ENCODE data around the gene ARFGEF2. TPM values are rescaled to one million over a fixed set of nuclear protein-coding genes. Genes with fewer than 3 reads are reported as not detected.

Gene ARFGEF2
- total RNA-seq, 1 donor from 2014 or later = 38.9 TPM

- TF ChIP-seq CTCF (IDR thresholded peaks at IDR 0.05; ENCODE audit: insufficient read depth, low read length, poor library complexity, severe bottlenecking) = no peak
- Histone ChIP-seq H3K4me3 (ENCODE audit: low read depth, low read length) (no peak overlapping the region), H3K36me3 (ENCODE audit: control insufficient read depth, insufficient read depth, low read length) (no peaks in the 10 kb centered on the region), H3K27me3 (ENCODE audit: control insufficient read depth, insufficient read depth, low read length) (no peaks in the 10 kb centered on the region)
- DNase-seq (ENCODE audit: low read depth) = no peak
These were observed 63.2 kb downstream of the ARFGEF2 start for GRCh38 chr20:48984575-48985219.

DNA sequence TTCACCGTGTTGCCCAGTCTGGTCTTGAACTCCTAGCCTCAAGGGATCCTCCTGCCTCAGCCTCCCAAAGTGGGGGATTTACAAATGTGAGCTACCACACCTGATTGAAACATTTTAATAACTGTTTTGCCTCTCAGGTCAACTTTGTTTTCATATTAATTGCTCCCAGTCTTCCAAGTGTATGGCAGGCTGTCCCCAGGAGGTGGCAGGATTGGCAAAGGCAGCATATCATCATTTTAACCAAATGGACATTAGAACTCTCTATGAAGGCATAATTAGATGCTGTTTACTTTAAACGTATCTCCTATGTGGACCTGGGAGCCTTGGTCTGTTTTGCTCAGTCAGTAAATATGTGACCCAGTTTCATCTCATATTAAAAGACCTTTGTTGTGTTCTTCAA is 65.4 kb downstream of the ARFGEF2 start:
- DNase-seq (ENCODE audit: low read depth) = no peak
- H3K27me3 ChIP-seq (ENCODE audit: control insufficient read depth, insufficient read depth, low read length) = no peaks in the 10 kb centered on the region
- H3K4me3 ChIP-seq (ENCODE audit: low read depth, low read length) = no peak overlapping the region
- peak; percentile 43 for TF ChIP-seq CTCF (IDR thresholded peaks at IDR 0.05; ENCODE audit: insufficient read depth, low read length, poor library complexity, severe bottlenecking)
- H3K36me3 ChIP-seq (ENCODE audit: control insufficient read depth, insufficient read depth, low read length) = peaks cover 3% of the 10 kb centered on the region

- TF ChIP-seq CTCF (IDR thresholded peaks at IDR 0.05; ENCODE audit: insufficient read depth, low read length, poor library complexity, severe bottlenecking) = no peak
- DNase-seq (ENCODE audit: low read depth) = no peak
- Histone ChIP-seq H3K27me3 (ENCODE audit: control insufficient read depth, insufficient read depth, low read length) (no peaks in the 10 kb centered on the region), H3K4me3 (ENCODE audit: low read depth, low read length) (no peak overlapping the region), H3K36me3 (ENCODE audit: control insufficient read depth, insufficient read depth, low read length) (peaks cover 3% of the 10 kb centered on the region)
These were observed 69.0 kb downstream of the ARFGEF2 start for GRCh38 chr20:48990467-48990866.

GRCh38 chr20:48995589-48995988 is 74.1 kb downstream of the ARFGEF2 start:
- DNase-seq (ENCODE audit: low read depth) = no peak
- Histone ChIP-seq H3K27me3 (ENCODE audit: control insufficient read depth, insufficient read depth, low read length) (no peaks in the 10 kb centered on the region), H3K4me3 (ENCODE audit: low read depth, low read length) (no peak overlapping the region), H3K36me3 (ENCODE audit: control insufficient read depth, insufficient read depth, low read length) (peaks cover 3% of the 10 kb centered on the region)
- TF ChIP-seq CTCF (IDR thresholded peaks at IDR 0.05; ENCODE audit: insufficient read depth, low read length, poor library complexity, severe bottlenecking) = no peak

DNA sequence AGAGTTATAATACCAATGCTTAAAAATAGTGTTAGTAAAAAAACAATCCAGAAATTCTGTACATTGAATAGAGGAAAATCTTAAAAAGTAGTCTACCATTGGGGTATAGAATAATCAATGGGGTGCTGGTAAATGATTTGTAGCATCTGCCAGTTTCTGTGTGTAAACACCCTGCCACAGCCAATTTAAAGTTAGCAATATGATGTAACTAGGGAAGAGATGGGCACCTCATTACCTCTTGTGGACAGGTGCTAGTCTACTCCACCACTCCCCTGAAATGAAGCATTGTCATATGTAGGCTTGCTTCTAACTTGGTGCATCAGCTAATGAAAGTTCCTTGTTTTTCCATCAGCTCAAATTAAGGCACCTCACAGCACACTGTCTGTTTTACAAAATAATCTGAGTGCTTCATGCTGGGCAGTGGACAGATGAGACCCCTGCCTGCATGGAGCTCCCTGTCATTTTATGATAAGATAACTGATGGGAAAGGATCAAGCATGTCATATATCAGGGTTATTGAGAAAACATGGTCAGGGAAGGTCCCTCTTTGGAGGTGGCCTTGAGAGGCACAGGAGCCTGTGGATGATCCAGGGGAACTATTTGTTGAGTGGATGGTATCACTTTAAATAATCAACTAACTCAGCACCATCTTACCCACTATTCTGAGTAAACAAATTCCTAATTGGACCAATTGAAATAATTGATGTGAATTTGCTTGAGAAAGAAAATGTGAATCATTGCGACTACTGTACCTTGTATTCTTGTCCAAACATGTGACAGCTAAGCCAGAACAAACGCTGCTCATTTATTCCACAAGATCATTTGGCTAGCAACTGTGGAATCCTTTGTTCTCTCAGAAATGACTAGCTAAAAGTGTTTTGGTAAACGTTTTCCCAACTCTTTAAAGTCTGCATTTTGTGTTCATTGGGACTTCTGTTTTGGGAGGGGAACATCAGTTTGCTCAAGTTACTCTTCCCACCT is 78.7 kb downstream of the ARFGEF2 start:
- TF ChIP-seq CTCF (IDR thresholded peaks at IDR 0.05; ENCODE audit: insufficient read depth, low read length, poor library complexity, severe bottlenecking) = no peak
- H3K36me3 ChIP-seq (ENCODE audit: control insufficient read depth, insufficient read depth, low read length) = no peaks in the 10 kb centered on the region
- no peaks in the 10 kb centered on the region for H3K27me3 ChIP-seq (ENCODE audit: control insufficient read depth, insufficient read depth, low read length)
- DNase-seq (ENCODE audit: low read depth) = no peak
- no peak overlapping the region for H3K4me3 ChIP-seq (ENCODE audit: low read depth, low read length)
